ENCODE measurements around the gene U2AF2.
A peak's percentile ranks its signal among the peaks of the same experiment; 100 is the strongest.

DNA sequence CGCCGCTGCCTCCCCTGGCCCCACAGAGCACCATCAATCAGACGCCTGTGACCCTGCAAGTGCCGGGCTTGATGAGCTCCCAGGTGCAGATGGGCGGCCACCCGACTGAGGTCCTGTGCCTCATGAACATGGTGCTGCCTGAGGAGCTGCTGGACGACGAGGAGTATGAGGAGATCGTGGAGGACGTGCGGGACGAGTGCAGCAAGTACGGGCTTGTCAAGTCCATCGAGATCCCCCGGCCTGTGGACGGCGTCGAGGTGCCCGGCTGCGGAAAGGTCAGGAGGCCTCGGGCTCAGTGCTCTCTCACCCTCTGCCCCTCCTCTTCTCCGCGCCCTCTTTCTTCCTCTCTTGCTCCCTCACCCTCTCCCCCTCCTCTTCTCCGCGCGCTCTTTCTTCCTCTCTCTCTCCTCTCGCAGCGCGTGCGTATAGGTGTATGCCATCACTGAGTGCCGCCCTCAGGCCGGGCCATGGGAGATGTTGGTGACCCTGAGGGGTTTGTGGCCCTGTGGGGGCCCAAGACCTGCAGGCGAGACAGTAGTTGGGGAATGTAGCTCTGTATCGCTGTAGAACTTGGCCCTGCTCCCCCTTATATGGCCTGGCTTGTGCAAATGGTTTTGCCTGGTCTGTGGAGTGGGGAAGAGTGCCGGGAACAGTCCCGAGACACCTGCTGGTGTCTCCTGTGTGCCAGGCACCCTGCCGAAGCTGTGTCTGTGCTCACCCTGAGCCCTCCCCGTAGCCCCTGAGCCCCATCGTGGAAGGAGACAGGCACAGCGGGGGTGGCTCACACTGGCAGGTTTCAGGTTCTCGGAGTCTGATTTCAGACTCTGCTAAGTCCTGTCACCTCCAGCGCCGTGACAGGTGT lies 14.8 kb downstream of the U2AF2 start:
- TF ChIP-seq, protein P1, sequence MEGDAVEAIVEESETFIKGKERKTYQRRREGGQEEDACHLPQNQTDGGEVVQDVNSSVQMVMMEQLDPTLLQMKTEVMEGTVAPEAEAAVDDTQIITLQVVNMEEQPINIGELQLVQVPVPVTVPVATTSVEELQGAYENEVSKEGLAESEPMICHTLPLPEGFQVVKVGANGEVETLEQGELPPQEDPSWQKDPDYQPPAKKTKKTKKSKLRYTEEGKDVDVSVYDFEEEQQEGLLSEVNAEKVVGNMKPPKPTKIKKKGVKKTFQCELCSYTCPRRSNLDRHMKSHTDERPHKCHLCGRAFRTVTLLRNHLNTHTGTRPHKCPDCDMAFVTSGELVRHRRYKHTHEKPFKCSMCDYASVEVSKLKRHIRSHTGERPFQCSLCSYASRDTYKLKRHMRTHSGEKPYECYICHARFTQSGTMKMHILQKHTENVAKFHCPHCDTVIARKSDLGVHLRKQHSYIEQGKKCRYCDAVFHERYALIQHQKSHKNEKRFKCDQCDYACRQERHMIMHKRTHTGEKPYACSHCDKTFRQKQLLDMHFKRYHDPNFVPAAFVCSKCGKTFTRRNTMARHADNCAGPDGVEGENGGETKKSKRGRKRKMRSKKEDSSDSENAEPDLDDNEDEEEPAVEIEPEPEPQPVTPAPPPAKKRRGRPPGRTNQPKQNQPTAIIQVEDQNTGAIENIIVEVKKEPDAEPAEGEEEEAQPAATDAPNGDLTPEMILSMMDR (IDR thresholded peaks at IDR 0.05): no peak
- 0 out of 2 replicates have a peak, but pooled peaks have one; percentile 22 for TF ChIP-seq SIN3A (IDR thresholded peaks at IDR 0.05; ENCODE audit: borderline replicate concordance, insufficient read depth, low read depth, low read length)
